ENCODE results near the gene SIL1.
A peak's percentile ranks its signal among the peaks of the same experiment; 100 is the strongest.

SIL1 gene

GRCh38 chr5:138953387-138954256 lies 244.5 kb downstream of the SIL1 start:
- peak; percentile 27 for DNase-seq

GRCh38 chr5:138952962-138953361 lies 245.2 kb downstream of the SIL1 start:
- DNase-seq = no peak

- no peak for DNase-seq
These were observed 246.0 kb downstream of the SIL1 start for GRCh38 chr5:138951986-138952735.

GRCh38 chr5:138951091-138951985 lies 246.8 kb downstream of the SIL1 start:
- DNase-seq = no peak

- no peak for DNase-seq
These were observed 247.6 kb downstream of the SIL1 start for GRCh38 chr5:138950421-138951031.

- DNase-seq = no peak
These were observed 248.2 kb downstream of the SIL1 start for GRCh38 chr5:138949988-138950387.

GRCh38 chr5:138949223-138949574 lies 249.0 kb downstream of the SIL1 start:
- DNase-seq = no peak

GRCh38 chr5:138948471-138949222 lies 249.5 kb downstream of the SIL1 start:
- no peak for DNase-seq

GRCh38 chr5:138947780-138948179 lies 250.4 kb downstream of the SIL1 start:
- no peak for DNase-seq

GRCh38 chr5:138946831-138947560 lies 251.2 kb downstream of the SIL1 start:
- DNase-seq = no peak

GRCh38 chr5:138946241-138946623 lies 251.9 kb downstream of the SIL1 start:
- DNase-seq = no peak

- DNase-seq = no peak
These were observed 252.5 kb downstream of the SIL1 start for GRCh38 chr5:138945421-138946240.

- no peak for DNase-seq
These were observed 253.4 kb downstream of the SIL1 start for GRCh38 chr5:138944527-138945322.

GRCh38 chr5:138943599-138944173 lies 254.5 kb downstream of the SIL1 start:
- DNase-seq = no peak

GRCh38 chr5:138942861-138943260 lies 255.3 kb downstream of the SIL1 start:
- DNase-seq = no peak

- DNase-seq = no peak
These were observed 256.1 kb downstream of the SIL1 start for GRCh38 chr5:138942066-138942465.

- DNase-seq = no peak
These were observed 259.6 kb downstream of the SIL1 start for GRCh38 chr5:138938526-138938925.

- no peak for DNase-seq
These were observed 260.5 kb downstream of the SIL1 start for GRCh38 chr5:138937392-138938387.

Data from CD4-positive, alpha-beta T cell treated with Interleukin-12 subunit alpha and Interleukin-12 subunit beta, for 1 hour (primary cell).